GM21717 (cell line): ENCODE measurements around the gene SMAD3.

Experiments
- ATAC-seq: cut with Tn5 transposase; IDR thresholded peaks from one replicate; pipeline ENCODE4 v1.9.1; 2021; ENCODE audit warnings: mild to moderate bottlenecking, moderate library complexity; ENCODE audit not compliant: unreplicated experiment

SMAD3 gene

DNA sequence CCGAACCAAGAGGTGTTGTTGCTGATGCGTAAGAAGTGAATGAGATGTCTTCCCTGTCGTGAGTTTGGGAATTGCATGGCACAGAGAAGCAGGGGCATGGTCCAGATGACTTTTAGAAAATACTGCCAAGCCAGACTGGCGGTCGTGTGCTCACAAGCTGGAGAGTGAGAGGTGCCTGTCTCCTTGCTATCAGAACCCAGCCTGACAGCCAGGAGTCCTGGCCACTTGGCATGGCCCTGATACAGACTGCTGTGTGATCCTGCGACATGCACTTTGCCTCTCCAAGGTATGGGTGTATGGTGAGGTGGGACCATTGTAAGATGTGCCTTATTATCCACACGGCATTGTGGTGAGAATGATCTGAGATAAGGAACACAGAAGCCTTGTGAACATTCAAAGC is 93.0 kb downstream of the SMAD3 start:
- no peak for ATAC-seq

GRCh38 chr15:67161412-67161811 is 96.0 kb downstream of the SMAD3 start:
- no peak for ATAC-seq

DNA sequence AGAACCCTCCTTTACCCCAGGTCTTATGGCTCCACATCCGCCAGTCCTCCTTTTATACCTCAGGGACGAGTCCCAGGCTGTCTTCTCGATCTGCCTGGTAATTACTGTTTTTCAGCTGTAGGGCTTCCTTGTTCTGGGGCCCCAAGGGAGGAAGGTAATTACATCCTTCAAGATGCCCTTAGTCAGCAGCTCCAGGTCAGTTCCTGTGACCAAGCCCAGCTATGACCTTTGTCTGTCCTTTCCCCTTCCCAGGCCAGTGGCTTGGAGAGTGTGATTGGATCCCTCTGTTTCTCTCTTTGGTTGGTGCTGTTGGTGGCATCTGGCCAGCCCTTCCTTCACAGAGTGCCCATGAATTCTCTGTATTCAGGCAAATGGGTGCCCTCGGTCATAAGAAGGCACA is 96.5 kb downstream of the SMAD3 start:
- no peak for ATAC-seq

DNA sequence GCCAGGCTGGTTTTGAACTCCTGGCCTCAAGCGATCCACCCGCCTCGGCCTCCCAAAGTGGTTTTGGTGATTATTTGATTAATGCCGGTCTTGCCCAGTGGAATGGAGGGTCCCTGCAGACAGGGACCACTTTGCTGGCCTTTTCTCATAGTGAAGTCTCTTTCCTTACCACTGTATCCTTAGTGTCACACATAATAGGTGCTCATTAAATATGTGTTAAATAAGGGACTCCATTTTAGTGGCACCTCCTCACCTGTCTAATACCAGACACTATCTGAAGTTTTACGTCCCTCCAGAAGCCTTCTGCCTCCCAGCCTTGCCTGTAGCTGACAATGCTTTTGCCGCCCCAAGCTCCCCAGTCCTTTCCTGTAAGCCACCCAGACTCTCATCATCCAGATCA is 97.8 kb downstream of the SMAD3 start:
- no peak for ATAC-seq

DNA sequence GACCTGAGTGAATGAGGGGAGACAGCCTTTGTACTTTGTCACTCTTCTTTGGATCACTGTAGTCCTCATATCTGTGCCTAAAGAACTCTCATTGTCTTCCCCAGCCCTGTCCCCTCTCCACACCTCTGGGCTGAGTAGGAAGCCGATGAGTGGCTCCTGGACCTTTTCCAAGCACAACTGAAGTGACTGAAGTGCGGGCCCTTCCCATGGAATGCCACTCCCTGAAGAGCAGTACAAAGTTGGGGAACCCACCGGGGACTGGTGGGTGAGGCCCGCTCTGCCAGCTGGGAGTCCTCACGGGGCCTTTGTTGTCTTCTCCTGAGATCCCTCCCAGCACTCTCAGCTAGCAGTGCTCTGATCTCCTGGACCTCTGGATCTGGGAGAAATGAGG is 99.0 kb downstream of the SMAD3 start:
- no peak for ATAC-seq

DNA sequence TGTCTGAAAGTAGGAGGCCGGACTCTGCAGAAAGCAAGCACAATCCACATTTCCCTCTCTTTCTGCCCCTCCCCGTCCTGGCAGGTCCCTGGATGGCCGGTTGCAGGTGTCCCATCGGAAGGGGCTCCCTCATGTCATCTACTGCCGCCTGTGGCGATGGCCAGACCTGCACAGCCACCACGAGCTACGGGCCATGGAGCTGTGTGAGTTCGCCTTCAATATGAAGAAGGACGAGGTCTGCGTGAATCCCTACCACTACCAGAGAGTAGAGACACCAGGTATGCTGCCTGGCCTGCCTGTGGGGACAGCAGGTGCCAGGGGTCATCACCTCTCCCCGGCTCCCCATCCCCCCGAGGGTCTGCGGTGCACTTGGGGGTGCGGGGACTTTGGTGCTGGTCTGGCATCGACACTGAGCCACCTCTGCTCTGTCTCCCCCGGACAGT is 99.4 kb downstream of the SMAD3 start:
- no peak for ATAC-seq

DNA sequence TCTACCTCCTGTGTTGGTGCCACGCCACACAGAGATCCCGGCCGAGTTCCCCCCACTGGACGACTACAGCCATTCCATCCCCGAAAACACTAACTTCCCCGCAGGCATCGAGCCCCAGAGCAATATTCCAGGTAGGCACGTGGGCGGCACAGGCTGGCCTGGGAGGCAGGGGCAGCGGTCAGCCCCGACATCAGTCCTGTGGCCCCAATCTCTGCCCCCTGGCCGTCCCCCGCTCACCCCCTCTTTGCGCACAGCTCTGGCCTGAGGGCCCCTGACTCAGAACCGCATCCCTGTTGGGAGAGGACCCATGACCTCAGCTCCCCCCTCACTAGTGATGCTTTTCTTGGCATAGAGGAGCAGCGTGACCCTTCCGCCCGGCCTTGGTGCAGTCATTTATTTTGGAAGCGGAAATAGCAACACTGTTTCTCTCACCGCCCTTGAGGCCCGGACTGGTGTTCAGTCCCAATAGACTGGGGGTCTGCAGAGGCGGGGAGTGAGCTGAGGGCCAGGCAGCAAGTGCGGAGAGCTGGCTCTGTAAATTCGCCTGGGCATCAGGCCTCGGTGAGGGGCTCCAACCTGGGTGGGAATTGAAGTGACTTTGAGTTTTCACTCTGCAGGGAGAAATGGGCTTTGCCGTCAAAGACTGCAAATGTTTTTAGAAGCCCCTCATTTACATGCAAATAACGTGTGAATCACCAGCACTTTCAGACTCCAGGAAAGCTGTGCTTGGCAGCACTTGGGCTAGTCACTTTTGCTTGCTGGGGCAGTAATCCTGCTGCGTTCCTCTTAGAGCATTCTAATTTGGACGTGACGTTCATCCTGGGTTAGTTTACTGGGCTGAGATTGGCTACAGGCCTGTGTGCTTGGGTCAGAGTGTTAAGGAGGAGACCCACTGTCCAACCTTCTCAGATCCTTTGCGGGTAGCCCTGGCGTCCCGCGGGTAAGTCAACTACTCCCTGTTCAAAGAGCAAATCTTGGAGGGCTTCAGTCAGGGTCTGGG is 100.2 kb downstream of the SMAD3 start:
- ATAC-seq, result no peak

DNA sequence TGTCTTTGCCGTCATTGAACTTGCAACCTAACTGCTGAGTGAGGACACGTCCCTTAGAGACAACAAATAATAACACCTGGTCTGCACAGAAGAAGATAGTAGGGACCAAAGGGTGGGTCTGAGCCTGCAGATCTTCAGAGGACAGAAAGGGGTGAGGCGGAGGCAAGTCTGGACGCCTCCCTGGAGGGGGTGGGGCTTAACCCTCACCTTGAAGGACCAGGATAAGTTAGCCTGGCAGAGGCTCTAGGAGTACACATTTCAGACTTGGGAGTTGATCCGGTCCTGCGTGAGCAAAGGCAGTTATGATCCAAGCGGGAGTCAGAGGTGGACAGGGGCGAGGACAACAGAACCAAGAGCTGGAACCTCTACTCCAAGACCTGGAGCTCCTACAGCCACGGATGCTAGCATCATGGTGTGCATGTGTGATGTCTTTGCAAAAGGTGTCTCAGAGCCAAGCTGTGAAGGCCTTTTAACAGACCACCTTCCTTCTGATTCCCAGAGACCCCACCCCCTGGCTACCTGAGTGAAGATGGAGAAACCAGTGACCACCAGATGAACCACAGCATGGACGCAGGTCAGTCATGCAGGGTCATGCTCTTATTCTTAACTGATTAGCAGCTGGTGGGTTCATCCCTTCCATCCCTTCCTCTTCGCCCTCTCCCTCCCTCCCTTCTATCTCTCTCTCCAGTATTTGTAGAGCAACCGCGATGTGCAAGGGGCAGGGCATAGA is 101.0 kb downstream of the SMAD3 start:
- no peak for ATAC-seq

- ATAC-seq, result no peak
Observed at GRCh38 chr15:67167091-67167490, 101.7 kb downstream of the SMAD3 start.

GRCh38 chr15:67168694-67169093 is 103.3 kb downstream of the SMAD3 start:
- ATAC-seq, result no peak

GRCh38 chr15:67170143-67170925 is 104.9 kb downstream of the SMAD3 start:
- no peak for ATAC-seq

DNA sequence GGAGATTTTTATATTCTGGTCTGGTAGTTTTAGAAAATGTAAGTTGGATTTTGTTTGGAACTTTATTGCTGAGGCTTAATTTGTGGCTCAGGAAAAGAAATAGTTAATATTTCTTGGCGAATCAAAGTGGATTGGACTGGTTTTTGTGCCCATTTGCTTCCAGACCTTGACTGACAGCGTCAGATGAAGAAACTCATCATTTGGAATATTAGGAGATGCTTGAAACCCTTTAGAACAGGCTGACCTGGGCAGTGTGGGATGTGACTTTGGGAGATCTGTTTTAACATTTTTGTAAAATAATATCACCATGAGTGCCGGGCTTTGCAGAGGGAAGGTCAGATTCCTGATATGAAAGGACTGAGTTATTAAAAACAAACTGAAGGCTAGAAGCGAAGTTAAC is 106.1 kb downstream of the SMAD3 start:
- no peak for ATAC-seq

GRCh38 chr15:67172172-67172571 is 106.8 kb downstream of the SMAD3 start:
- no peak for ATAC-seq

DNA sequence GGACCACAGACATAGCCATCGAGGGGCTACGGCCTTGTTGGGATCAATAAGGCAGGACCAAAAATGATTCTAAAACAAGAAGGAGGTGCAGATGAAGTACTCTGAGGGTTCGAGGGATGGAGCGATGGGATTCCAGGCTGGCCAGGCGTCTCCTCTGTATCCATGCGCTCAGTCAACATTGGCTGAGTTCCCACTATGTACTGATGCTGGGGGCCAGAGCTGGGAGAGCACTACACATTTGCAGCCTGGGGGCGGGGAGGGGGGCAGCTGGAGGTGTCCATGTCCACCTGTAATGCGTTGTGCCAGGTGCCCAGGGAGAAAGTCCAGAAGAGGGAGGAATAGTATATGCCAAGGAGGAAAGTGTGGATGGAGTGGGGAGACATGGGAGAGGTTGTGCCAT is 107.6 kb downstream of the SMAD3 start:
- no peak for ATAC-seq

- no peak for ATAC-seq
Observed at GRCh38 chr15:67173786-67174185, 108.4 kb downstream of the SMAD3 start.

GRCh38 chr15:67174446-67174845 is 109.0 kb downstream of the SMAD3 start:
- no peak for ATAC-seq

- ATAC-seq, result no peak
Observed at GRCh38 chr15:67174864-67175573, 109.6 kb downstream of the SMAD3 start.

GRCh38 chr15:67175643-67176071 is 110.3 kb downstream of the SMAD3 start:
- ATAC-seq, result peak; percentile 57

- no peak for ATAC-seq
Observed at GRCh38 chr15:67176195-67176971, 111.0 kb downstream of the SMAD3 start.

DNA sequence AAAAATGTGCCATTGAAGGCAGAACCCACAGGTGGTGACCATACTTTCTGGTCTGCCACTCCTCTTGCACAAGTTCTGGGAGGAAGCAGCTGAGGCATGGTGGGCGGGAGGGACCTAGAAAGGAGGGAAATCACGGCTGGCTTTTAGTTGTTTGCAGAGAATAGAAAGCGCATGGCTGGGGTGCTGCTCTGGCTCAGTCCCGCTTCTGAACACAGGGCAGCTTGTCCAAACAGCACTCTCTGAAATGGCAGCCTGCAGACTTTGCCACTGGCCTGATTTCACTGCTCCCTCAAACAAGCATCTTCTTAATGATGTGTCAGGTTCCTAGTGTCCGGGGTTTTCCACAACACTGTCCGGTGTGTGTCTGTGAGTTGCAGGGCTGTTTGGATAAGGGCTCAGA is 112.3 kb downstream of the SMAD3 start:
- no peak for ATAC-seq
